NCI-H226 (cell line): ENCODE results near the gene DIO3.
A peak's percentile ranks its signal among the peaks of the same experiment; 100 is the strongest.

ENCODE experiments used
- DNase-seq: peaks from one replicate; pipeline ENCODE4 v3.0.0-alpha.2; 2015

Gene DIO3

DNA sequence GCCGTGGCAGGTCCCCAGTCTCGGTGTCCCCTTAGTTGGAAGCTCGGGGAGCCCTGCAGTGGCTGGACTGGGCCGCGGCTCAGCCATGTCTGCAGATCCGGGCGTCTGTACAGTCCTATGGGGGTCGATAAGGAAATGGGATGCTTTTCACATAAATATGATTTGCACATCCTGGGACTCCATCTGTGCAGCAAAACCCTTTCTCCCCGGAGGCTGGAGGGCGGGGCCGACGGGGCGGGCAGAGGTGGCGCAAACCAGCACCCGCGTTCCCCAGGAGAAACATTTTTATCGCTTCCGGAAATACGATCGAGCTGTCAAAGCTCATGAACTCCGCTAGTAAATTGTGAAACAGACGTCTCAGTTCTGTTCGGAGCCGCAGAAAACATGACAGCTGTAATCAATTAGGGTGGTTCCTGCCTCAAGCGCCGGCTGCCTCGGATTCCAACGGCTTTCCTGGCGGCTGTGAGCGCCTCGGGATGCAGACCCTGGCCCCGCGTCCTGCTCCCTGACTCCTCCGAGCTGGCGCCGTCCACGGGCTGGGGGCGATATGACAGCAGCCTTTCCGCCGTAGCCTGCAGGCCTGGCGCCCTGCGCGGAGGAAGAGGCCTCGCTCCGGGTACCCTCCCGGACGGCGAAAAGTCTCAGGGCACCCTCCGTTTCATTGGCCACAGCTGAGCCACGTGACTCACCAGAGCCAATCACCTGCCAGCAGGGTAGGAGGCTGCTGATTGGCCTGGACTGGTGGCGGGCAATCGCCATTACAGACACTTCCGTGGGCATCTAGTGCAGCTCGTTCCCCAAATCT is 23.0 kb downstream of the DIO3 start:
- DNase-seq: peak; percentile 59

DNA sequence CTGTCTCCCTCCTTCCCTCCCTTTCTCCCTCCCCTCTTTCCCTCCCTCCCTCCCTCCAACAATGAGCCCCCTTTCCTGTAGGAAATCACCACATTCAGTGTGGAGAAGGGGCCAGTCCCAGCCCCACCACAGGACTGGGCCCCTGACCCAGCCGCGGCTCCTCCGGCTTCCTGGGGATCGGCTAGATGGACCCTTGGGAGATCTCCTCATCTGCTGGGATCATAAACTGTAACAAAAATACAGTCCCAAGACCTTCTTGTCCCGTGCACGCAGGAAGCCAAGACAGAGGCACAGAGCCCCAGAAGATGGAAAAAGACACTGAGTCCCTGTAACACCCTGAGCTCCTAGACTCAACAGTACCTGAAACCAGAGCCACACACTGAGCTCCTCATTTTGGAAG is 23.9 kb downstream of the DIO3 start:
- no peak for DNase-seq

DNA sequence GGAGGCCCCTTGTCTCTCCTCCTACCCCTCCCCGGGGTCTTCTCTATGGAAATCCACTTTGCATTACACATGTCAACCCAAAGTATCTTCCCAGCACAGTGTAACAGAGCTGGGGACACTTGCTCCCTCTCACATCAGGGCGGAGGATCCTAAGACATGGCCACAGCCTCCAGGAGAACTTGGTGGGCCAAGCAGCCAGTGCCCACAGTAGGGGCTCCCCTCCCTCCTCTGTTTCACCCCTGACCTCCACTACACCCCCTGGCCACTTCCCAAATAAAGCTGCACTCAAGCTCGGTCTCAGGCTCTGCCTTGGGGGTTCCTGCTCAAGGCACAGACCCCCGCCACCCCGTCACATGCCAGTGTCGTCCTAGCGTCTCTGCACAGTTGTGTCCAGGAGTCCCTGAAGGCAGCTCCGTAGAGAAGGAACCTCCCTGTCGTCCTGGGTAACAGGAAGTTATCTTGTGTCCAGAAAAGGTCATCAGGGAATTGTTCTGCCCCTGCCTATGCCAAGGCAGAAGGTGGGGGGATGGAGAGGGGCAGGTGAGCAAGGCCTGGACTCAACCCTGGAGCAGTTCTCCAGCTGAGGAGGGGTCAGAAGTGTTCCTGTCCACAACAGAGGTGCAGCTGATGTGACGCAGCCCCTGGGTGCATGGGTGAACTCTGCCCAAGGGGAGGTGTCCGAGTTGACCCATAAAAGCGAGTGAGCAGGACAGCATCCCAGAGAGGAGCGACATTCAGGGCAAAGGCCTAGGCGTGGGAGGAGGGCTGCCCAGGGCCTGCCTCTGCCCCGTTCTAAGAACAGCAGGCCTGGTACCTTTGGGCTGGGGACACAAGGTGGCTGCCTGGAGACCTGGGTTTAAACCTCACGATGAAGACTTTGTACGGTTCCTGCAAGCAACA is 25.5 kb downstream of the DIO3 start:
- no peak for DNase-seq

DNA sequence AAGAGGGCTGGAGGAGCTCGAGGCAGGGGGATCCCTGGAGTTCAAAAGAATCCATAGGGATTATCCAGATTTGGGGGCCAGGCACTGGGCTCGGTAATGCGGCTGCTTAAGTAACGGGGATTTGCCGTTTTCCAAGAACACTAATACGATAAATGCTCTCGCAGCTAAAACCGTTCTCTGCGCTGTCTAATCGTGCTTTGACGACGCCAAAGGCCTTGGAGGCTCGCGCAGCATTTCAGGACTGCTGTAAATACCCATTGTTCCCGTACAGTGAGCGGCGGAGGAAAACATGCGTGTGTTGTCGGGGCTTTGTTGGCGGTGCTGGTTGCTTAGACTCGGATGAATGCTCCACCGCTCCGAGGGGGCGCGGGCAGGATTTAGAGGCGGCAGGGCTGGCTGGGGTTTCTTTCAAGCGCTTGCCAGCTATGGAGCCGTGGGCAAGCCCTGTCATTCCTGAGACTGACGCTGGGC is 26.2 kb downstream of the DIO3 start:
- no peak for DNase-seq

DNA sequence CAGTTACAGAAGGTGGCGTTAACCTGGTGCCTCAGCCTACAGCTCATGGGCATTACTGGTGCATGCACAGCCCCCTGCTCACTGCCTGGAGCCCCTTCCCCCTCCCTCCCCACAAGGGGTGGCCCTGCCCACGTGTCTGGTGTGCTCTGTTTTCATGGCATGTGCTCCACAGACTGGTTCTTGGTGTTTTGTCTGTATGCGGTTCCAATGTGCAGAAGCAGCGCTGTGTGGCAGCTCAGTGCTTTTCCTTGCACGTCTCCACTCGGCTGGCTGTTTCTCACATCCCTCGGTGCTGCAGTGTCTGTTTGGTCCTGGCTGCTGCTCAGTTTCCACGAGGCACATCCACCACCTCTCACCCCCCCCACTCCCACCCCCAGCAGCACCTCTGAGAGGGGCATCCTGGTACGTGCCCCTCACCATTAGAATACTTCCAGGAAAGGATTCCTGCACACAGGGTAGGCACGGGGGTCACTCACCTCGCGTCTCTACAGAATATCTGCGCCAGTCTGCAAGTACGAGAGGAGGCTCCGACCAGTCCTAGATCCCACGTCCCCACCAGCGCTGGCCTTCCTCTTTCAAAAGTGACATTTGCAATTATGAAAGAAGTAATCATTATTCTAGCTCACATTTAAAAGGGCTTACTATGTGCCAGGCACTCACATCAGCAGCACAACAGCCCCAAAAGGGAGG is 27.1 kb downstream of the DIO3 start:
- no peak for DNase-seq

DNA sequence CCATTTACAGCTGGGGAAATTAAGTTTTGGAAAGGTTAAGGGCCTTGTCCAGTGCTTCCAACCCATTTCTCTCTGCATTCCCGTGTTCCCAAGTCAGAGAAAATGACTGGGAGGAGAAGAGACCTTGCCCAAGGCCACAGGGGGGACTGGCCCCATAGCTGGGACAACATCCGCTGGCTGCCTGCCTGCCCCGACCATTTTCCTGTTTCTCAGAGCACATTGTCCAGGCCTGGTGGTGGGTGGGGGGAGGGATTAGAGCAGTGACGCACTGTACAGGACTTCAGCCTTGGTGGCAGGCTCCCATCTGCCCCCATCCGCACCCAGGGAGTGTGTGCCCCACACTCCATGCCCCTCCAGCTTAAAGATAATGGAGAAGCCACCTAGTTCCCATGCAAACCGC is 27.7 kb downstream of the DIO3 start:
- DNase-seq: no peak

DNA sequence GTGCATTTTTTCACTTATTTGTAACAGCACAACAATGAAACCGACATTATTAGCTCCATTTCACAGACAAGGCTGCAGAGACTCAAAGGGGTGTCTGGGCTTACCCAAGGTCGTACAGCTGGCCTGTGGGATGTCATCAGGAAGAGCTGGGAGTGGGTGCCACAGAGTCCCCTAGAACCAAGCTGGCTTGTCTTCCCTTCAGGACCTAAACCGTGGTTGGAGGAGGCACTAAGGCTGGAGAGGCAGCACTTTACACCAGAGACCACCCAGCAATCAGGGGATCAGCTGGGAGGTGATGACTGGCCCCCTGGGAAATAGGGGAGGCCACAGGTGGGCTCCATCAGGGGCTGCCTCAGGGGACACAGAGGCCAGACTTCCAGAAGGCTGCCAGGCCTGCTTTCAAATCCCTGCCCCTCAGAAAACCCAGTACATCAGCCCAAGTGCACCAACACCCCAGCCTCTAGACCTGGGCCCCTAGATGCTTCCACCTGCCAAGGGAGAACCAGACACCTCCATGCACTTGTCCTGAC is 28.3 kb downstream of the DIO3 start:
- no peak for DNase-seq

DNA sequence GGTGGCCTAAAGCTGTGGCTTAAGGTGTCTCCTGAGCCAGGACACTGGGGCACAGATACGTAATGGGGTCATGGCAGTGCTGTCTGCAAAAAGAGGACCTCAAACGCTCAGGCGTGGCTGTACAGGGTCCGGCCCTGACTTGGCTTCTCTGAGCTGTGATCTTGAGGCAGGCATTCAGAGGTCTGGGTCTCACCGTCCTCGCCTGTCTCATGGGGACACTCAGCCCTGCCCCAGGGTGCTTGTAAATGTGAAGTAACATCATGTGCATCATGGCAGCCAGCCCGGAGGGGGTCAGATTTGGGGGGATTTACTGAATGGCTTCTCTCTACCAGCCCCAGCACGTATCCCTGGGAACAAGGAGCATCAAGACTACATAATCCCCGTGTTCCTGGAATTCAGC is 28.8 kb downstream of the DIO3 start:
- DNase-seq: no peak

DNA sequence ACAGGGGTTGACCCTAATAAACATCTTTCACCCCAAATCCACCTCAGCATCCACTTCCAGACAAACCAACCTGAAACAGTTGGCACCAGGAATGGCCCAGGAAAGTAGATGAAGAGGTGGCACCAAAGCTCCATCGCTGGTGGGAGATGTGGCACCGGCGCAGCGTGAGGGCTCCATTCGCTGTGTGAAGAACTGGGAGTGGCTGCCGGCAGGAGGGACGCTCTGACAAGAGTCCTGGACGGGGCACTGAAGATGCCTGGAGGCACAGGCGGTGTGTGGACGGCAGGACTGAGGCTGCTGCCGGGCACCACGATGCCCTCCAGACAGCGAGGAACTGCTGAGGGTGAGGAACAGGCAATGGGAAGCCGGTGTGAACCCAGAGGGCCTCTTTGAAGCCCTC is 29.3 kb downstream of the DIO3 start:
- DNase-seq: no peak

DNA sequence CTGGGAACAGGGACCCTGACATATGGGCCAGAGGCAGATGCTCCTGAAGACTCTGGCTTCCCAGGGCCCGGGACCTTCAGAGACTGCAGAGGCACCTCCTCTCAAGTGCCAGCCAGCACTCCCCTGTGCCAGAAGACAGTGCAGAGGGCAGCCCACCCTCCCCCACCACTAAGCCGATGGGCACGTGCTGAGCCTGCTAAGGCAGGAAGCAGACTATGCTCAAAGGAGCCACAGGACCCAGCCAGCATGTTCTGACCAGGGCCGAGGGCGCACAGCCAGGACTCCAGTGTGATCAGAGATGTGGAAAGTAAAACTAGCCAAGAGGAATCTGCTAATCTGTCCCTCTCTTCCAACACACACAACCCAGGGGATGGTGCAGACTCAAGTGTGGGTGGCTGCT is 29.8 kb downstream of the DIO3 start:
- DNase-seq: no peak

DNA sequence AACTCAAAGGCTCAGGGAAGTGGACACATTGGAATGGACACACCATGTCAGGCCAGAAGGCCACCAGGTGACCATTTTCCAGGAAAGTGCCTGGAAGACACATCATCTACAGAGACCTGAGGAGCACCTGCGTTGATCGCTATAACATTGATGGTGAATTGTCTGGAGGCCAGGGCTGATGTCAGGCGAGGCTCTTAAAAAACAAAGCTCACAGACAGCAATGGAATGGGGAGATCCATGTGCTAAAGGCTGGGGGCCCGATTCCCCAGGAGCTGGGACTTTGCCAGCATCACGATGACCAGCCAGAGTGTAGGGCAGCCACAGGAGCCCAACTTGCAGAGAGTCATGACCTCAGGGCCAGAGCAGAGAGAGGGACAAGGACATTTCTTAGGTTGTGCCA is 30.3 kb downstream of the DIO3 start:
- no peak for DNase-seq

DNA sequence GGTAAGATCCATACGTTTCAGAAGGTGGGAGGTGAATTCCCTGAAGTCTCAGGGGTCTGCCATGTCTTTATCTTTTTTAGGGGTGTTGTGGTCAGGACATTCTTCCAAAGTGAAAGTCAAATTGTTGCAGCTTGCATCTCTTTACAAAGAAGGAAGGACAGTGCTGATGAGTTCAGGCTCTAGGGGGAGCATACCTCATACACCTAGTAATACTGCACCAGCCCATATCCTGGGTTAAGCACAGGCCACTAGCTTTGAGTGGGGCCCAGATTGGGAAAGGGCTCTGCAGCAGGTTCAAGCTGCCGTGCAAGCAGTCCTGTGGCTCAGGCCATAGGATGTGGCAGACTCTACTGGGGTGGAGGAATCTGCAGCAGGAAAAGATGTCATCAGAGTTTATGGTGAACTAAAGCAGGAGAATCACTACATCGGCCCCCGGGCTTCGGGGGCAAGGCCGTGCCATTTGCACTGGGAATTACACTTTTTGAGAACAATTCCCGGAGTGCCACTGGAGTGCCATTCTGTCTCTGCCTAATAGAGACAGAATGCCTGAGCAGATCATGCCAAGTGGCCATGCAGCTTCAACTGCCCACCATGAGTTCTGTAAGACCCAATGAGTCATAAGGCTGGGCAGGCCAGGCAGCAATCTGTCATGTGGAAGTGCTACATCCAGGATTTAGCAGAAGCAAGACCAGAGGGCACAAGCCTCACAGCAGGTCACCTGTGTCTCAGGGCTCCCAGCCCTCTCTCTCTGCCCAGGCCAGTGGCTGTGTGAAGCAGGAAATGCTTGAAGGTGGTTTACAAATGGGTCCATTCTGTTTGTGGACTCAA is 32.3 kb downstream of the DIO3 start:
- DNase-seq: no peak

DNA sequence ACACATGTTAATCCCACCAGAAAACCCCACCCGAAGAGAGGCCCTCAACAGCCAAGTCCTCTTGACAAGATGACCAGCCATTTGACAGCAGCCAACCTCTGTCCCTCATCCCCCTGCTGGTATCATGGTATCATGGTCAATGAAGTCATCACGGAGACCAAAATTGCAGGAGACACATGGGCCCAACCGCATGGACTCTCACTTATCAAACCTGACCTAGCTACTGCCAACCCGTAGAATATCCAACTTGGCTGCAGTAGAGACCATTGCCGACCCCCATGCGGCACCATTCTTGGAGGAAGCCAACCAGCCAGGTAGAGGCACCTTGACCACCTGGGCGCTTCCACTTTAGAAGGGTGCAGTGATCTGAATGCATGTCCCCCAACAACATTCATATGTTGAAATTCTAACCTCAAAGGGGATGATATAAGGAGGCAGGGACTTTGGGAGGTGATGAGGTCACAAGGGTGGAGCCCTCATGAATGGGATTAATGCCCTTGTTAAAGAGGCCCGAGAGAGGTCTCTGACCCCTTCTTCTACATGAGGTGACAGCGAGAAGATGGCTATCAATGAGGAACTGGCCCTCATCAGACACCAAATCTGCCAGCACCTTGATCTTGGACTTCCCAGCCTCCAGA is 33.3 kb downstream of the DIO3 start:
- DNase-seq: no peak

DNA sequence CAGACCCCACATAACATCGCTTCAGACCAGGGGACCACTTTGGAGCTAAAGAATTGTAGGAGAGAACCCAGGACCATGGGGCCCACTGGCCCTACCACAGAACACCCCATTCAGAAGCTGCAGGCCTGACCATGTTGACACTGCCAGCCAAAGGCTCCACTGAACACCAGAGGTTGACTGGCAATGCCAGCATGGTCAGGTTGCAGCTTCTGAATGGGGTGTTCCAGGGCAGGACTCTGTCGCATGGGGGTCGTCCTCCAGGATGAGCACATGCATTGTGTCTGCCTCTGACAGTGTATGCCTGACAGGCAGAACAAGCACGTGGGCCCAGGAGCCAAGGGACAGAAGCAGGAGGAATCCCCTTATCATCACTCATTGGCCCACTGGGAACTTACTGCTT is 34.1 kb downstream of the DIO3 start:
- no peak for DNase-seq

DNA sequence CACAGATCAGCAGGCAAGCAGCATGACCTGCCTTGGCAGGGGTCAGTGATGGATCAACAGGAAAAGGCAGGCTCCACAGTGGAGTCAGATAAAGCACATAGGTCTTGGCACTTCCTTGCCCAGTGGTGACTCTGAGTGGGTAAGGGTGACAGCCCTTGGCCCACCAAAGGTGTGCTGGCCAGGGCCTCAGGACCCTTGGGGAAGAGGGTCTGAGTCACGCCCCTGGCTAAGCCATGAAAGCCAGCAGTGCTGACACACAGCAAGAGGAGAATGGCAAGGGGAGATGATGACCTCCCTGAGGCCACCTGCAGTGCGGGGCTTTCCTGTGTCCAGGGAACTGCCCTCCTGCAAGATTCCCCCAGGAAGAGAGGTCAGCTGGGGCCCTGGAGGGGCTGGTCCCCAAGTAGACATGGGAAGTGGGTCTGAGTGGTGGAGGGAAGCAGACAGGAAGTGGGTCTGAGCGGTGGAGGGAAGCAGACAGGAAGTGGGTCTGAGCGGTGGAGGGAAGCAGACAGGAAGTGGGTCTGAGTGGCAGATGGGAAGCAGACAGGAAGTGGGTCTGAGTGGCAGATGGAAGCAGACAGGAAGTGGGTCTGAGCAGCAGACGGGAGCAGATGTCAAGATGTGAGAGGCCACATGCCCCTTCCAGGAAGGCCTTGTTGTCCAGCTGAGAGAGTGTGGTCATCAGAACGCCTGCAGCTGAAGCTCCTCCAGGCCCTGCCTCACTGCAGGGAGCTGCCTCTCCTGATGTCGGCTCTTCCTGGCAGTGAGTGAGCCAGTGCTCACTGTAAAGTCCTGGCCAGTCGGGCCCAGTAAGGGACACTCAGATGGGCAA is 34.8 kb downstream of the DIO3 start:
- no peak for DNase-seq

DNA sequence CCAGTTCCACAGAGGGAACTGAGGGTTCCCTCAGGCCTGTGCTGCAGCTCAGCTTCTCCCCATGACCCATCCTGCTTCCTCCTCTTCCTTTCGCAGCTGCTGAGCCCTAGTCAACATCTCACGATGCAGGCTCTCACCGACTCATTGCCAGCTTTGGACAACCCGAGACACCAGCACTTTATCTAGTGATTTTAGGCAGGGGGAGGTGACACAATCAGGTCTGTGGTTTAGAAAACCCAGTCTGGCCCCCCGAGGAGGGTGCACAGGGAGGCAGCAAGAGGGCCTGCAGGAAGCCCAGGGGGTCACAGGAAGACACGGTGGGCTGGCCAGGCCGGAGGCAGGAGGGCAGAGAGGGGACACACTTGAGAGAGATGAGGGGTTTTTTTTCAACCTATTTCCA is 35.4 kb downstream of the DIO3 start:
- DNase-seq: no peak

DNA sequence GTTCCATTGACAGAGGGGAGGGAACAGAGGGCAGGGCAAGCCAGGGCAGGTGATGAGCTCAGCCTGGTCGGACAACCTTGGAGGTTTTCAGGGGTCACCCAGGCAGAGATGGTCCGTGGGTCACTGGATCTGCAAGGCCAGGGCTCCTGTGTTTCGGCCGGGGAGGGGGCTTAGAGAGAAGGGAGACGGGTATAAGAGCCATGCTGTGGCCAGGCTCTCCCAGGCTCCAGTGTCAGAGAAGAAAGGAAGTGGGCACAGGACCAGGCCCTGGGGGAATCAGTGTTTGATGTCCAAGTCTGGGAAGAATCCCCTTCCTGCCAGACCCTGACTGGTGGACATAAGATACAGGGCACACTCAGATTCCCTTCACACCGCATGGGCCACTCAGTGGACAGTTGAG is 36.9 kb downstream of the DIO3 start:
- no peak for DNase-seq

DNA sequence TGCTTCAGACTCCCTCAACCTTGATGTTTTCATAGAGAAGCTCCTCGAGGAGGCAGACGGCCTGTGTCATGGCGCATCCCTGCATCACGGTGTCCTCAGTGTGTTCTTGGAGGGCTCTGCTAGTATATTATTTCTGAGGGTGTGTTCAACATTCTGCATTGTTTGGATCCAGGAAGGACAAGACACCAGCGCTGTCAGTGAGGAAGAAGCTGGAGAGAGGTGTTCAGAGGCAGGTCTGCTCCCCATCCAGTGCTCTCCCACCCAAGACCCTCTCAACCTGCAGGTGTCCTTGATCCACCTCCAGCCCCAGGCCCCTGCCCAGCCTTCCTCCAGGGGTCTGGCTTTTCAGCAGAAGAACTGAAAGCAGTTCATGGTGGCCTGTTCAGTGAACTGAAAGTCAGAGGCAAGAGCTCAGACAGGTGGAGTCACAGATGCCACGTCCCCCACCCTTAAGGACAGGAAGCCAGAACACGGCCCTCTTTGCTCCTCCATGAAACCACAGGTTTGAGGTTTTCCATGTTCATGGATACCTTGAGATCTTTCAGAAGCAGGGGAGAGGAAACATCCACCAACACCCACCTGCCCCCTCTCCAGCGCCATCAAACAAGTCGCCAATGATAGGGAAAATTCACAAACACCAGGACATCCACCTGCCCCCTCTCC is 37.4 kb downstream of the DIO3 start:
- no peak for DNase-seq

DNA sequence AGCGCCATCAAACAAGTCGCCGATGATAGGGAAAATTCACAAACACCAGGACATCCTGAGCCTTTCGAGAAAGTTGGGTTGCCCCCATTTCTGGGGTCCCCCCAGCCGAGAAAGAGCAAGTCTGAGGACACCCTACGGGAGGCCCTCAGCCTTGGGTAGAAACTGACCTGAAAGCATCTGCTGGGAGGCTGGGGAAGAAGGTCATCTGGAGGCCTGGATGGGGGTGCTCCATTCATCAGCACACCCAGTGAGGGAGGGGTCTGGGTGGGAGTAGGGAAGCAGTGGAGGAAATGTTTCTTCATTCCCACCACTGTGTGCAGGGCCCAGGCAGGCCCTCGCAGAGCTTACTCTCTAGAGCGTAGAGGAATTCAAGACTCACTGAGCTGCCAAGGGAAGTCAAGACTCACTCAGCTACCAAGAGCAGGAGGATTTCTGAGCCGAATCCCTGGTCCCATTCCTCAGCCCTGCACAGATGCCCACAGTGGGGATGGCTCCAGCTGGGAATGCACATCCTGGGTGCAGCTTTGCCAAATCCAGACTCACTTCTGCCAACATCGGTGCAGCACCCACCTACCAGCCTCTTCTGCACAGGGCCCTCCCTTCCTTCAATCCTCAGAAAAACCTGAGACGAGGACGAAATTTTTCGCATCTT is 38.1 kb downstream of the DIO3 start:
- no peak for DNase-seq
